GM13977 (cell line): ENCODE results near the gene KIAA1191.
"Not testable (repeated sequence)": the region's sequence is repeated elsewhere in the genome, so short reads cannot be mapped to it uniquely, and the experiment has no call there.

ENCODE experiments used
- DNase-seq: peaks from one replicate; pipeline ENCODE4 v3.0.0; 2012; ENCODE audit warnings: low spot score
- CTCF ChIP-seq: IDR thresholded peaks from 2 replicates; pipeline ENCODE4 v1.5.1; 2012; ENCODE audit warnings: mild to moderate bottlenecking, control low read depth; ENCODE audit not compliant: insufficient read depth; ENCODE audit errors: extremely low read depth, missing control alignments
- in situ Hi-C: fragments of 300-500 bp; cut with MboI; formaldehyde crosslinking; loops from one replicate; pipeline ENCODE4 v1.12.0; 2022; ENCODE audit warnings: low sequenced_read_pairs, low pct_unique_long_range_greater_than_20kb, mixed read lengths, inconsistent platforms; ENCODE audit not compliant: unreplicated experiment

Gene KIAA1191

GRCh38 chr5:176317534-176318374, 43.8 kb downstream of the KIAA1191 start:
- no peak for TF ChIP-seq CTCF
- no peak for DNase-seq
- in situ Hi-C loops: no loop called here

GRCh38 chr5:176305356-176305755, 56.2 kb downstream of the KIAA1191 start:
- DNase-seq, in situ Hi-C loops: not testable (repeated sequence)
